HCT116 (cell line): ENCODE measurements around the gene RNF207. TPM values are rescaled to one million over a fixed set of nuclear protein-coding genes. Genes with fewer than 3 reads are reported as not detected.

Source experiments
- ATAC-seq: fragments of 200-7000 bp; cut with Tn5 transposase; 2 replicates; pipeline ENCODE4 v1.9.1; 2020; ENCODE audit warnings: mild to moderate bottlenecking, moderate library complexity
- BruUV-seq: library from RNA; stranded (reverse); fragments of 400-500 nt; replicated peaks from 2 replicates; lab custom pipeline; 2021; lab: Mats Ljungman, UMichigan
- CTCF ChIA-PET: fragments of 300-600 bp; sonication (Branson Sonifier 250); formaldehyde crosslinking; loops from one replicate; lab custom pipeline; 2021; ENCODE audit warnings: antibody characterized with exemption; lab: Charles Lee
- POLR2A ChIA-PET: fragments of 300-600, 350-600 bp; sonication (Branson Sonifier 250); formaldehyde crosslinking; loops from one replicate; lab custom pipeline; 2021; ENCODE audit warnings: antibody characterized with exemption; lab: Charles Lee
- RAD21 ChIA-PET, 2 experiments: fragments of 300-600 bp; sonication (Branson Sonifier 250); formaldehyde crosslinking; loops; one replicate each; lab custom pipeline; 2023; ENCODE audit warnings: low total read pairs in 2 of 2; ENCODE audit not compliant: uncharacterized antibody in 2 of 2, unreplicated experiment in 2 of 2, low non-redundant PET in 1 of 2; lab: Charles Lee
- DNase-seq: peaks from one replicate; pipeline ENCODE4 v3.0.0-alpha.2; 2010; ENCODE audit warnings: low read depth, low spot score
- H2AFZ ChIP-seq: fragments of 200-600 bp; shearing (Covaris generic), sonication (generic); 2 replicates; pipeline ENCODE4 v1.6.1; 2017; ENCODE audit warnings: low read depth, mixed run types, mixed read lengths, antibody characterized with exemption, low read length; ENCODE audit not compliant: poor library complexity, severe bottlenecking
- H3K27ac ChIP-seq: 2 replicates; pipeline ENCODE4 v1.5.1; 2012; ENCODE audit warnings: low read depth, low read length
- H3K27me3 ChIP-seq: fragments of 200-600 bp; sonication (generic); 2 replicates; pipeline ENCODE4 v1.6.1; 2016; ENCODE audit warnings: mixed run types, low read length, mixed read lengths; ENCODE audit not compliant: insufficient read depth
- H3K36me3 ChIP-seq, 2 experiments: fragments of 200-500 bp in 1 of 2; fragments of 200-600 bp in 1 of 2; sonication (Bioruptor generic) in 1 of 2; sonication (generic) in 1 of 2; 2 replicates each; pipeline versions ENCODE4 v1.5.1 to v1.6.1; 2014 to 2016; ENCODE audit warnings: low read length in 2 of 2, inconsistent platforms in 1 of 2, mixed read lengths in 1 of 2, mixed run types in 1 of 2; ENCODE audit not compliant: insufficient read depth in 2 of 2, control insufficient read depth in 1 of 2
- H3K4me1 ChIP-seq, 2 experiments: fragments of 200-600 bp in 1 of 2; sonication (generic) in 1 of 2; 2 replicates each; pipeline versions ENCODE4 v1.5.1 to v1.6.1; 2012 to 2017; ENCODE audit warnings: low read length in 2 of 2, inconsistent platforms in 1 of 2, mild to moderate bottlenecking in 1 of 2, mixed read lengths in 1 of 2, mixed run types in 1 of 2, moderate library complexity in 1 of 2; ENCODE audit not compliant: insufficient read depth in 2 of 2, control insufficient read depth in 1 of 2
- H3K4me2 ChIP-seq: fragments of 200-600 bp; sonication (generic); 2 replicates; pipeline ENCODE4 v1.6.1; 2017; ENCODE audit warnings: mixed run types, low read length, mixed read lengths
- H3K4me3 ChIP-seq, 2 experiments: fragments of 200-600 bp in 1 of 2; sonication (generic) in 1 of 2; replicated peaks in 1 of 2; 2 replicates each; pipeline ENCODE4 v1.5.1; 2011 to 2016; ENCODE audit warnings: low read length in 2 of 2, control low read depth in 1 of 2, low read depth in 1 of 2, mild to moderate bottlenecking in 1 of 2, mixed read lengths in 1 of 2, mixed run types in 1 of 2
- H3K79me2 ChIP-seq: fragments of 200-600 bp; sonication (generic); 2 replicates; pipeline ENCODE4 v1.6.1; 2017; ENCODE audit warnings: mild to moderate bottlenecking, mixed run types, low read length, moderate library complexity, mixed read lengths; ENCODE audit not compliant: insufficient read depth
- H3K9ac ChIP-seq: fragments of 200-600 bp; sonication (generic); 2 replicates; pipeline ENCODE4 v1.6.1; 2016; ENCODE audit warnings: low read length, mixed read lengths
- H3K9me2 ChIP-seq: fragments of 200-600 bp; sonication (generic), shearing (Covaris generic); 2 replicates; pipeline ENCODE4 v1.6.1; 2017; ENCODE audit warnings: mixed run types, mild to moderate bottlenecking, moderate library complexity; ENCODE audit not compliant: insufficient read depth
- H3K9me3 ChIP-seq, 2 experiments: fragments of 200-500 bp in 1 of 2; fragments of 200-600 bp in 1 of 2; sonication (Bioruptor generic) in 1 of 2; sonication (generic) in 1 of 2; 2 replicates each; pipeline ENCODE4 v1.6.1; 2014 to 2017; ENCODE audit warnings: low read length in 2 of 2, mixed read lengths in 2 of 2, inconsistent platforms in 1 of 2, low read depth in 1 of 2, mild to moderate bottlenecking in 1 of 2, mixed run types in 1 of 2, moderate library complexity in 1 of 2; ENCODE audit not compliant: control insufficient read depth in 1 of 2, insufficient read depth in 1 of 2
- H4K20me1 ChIP-seq: fragments of 200-600 bp; sonication (generic), shearing (Covaris generic); 2 replicates; pipeline ENCODE4 v1.6.1; 2017; ENCODE audit warnings: mixed run types, mild to moderate bottlenecking, moderate library complexity; ENCODE audit not compliant: insufficient read depth
- EZH2 ChIP-seq: fragments of 200-600 bp; sonication (generic); IDR thresholded peaks from 2 replicates; pipeline ENCODE4 v1.6.1; 2017; ENCODE audit warnings: antibody characterized with exemption, mixed run types
- EZH2phosphoT487 ChIP-seq: fragments of 200-600 bp; IDR thresholded peaks from 2 replicates; pipeline ENCODE4 v1.6.1; 2018; ENCODE audit warnings: antibody characterized with exemption, borderline replicate concordance
- JUND ChIP-seq: IDR thresholded peaks from 2 replicates; pipeline ENCODE4 v1.6.1; 2012
- RAD21 ChIP-seq: IDR thresholded peaks from 2 replicates; pipeline ENCODE4 v1.6.1; 2012; ENCODE audit warnings: low read depth, mild to moderate bottlenecking
- SP1 ChIP-seq: IDR thresholded peaks from 2 replicates; pipeline ENCODE4 v1.6.1; 2012; ENCODE audit warnings: low read depth
- SRF ChIP-seq: IDR thresholded peaks from 2 replicates; pipeline ENCODE4 v1.6.1; 2012; ENCODE audit warnings: low read depth
- ZFX ChIP-seq: fragments of 450-650 bp; IDR thresholded peaks from 2 replicates; pipeline ENCODE4 v1.6.1; 2017
- intact Hi-C: fragments of 100-400 bp; cut with micrococcal nuclease; formaldehyde crosslinking; loops from 2 replicates; pipeline ENCODE4 v1.10.0; 2022
- total RNA-seq: library from RNA; stranded (reverse); gene quantifications from one replicate; pipeline ENCODE4 v1.2.1, GENCODE V29; 2021; ENCODE audit not compliant: unreplicated experiment
- TF ChIP-seq, protein P1 (sequence below): IDR thresholded peaks from 2 replicates; pipeline ENCODE4 v1.6.1; 2012
- TF ChIP-seq, protein P2 (sequence below): IDR thresholded peaks from 2 replicates; pipeline ENCODE4 v1.6.1; 2011; ENCODE audit warnings: mild to moderate bottlenecking, low read length, moderate library complexity; ENCODE audit not compliant: insufficient replicate concordance; ENCODE audit errors: extremely low read depth

Gene RNF207
- total RNA-seq, 1 experiment from 2014 or later, result 61.2 TPM

DNA sequence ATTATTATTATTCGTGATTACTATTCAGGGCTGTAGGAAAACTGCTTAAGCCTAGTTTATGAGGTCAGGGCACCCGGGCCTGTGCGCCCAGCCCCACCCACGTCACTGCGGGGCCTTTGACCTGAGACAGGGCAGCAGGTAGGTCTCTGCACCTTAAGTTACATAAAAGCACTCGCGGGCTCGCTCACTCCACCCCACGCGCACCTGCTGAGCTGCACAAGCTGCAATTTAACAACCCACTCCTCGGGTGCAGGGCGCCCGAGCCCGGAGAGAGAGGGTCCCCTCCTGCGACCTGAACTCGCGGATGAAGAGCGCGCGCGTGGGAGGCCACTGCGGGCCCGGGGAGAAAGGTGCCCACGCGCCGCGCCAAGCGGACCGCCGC is 29.4 kb downstream of the RNF207 start:
- ChIA-PET CTCF (interaction anchor here (2.1 to 3.8 kb wide), 3 partner anchors 11 to 188 kb away, joined by 9 to 34 read pairs (median 12); no protein-coding TSS in a partner anchor), POLR2A (interaction anchor here (1.4 kb wide), 1 partner anchor 29 kb away, joined by 5 read pairs; the partner anchor contains the start of gene RNF207), RAD21 (no interaction called here)
- ATAC-seq (peak; percentile 28), DNase-seq (no peak)
- Histone ChIP-seq H3K79me2 (peaks cover 47% of the 10 kb centered on the region), H3K36me3 (peaks cover 15 to 26% of the 10 kb centered on the region in 2 experiments; a peak in 3 of 4 replicates), H3K27me3 (no peaks in the 10 kb centered on the region), H3K9me2 (no peaks in the 10 kb centered on the region), H4K20me1 (no peaks in the 10 kb centered on the region; the same call in 1 of the 2 replicates), H2AFZ (no peak overlapping the region), H3K9me3 (no peaks in the 10 kb centered on the region), H3K27ac (peak overlapping the region; percentile 67), H3K9ac (peak overlapping the region; percentile 91), H3K4me3 (peak overlapping the region; percentile 86 to 87), H3K4me1 (peaks cover 13 to 41% of the 10 kb centered on the region in 2 experiments), H3K4me2 (peak overlapping the region; percentile 91)
- BruUV-seq, result no TSS peak
- intact Hi-C loops, result loop anchor here (1.0 kb wide), 1 partner anchor 30 kb away; no protein-coding TSS in a partner anchor
- TF ChIP-seq ZFX, result no peak
- TF ChIP-seq EZH2phosphoT487, result no peak
- TF ChIP-seq, protein P1, sequence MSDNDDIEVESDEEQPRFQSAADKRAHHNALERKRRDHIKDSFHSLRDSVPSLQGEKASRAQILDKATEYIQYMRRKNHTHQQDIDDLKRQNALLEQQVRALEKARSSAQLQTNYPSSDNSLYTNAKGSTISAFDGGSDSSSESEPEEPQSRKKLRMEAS, result no peak
- TF ChIP-seq JUND, result no peak
- no peak for TF ChIP-seq EZH2
- no peak for TF ChIP-seq SRF
- TF ChIP-seq, protein P2, sequence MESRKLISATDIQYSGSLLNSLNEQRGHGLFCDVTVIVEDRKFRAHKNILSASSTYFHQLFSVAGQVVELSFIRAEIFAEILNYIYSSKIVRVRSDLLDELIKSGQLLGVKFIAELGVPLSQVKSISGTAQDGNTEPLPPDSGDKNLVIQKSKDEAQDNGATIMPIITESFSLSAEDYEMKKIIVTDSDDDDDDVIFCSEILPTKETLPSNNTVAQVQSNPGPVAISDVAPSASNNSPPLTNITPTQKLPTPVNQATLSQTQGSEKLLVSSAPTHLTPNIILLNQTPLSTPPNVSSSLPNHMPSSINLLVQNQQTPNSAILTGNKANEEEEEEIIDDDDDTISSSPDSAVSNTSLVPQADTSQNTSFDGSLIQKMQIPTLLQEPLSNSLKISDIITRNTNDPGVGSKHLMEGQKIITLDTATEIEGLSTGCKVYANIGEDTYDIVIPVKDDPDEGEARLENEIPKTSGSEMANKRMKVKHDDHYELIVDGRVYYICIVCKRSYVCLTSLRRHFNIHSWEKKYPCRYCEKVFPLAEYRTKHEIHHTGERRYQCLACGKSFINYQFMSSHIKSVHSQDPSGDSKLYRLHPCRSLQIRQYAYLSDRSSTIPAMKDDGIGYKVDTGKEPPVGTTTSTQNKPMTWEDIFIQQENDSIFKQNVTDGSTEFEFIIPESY, result no peak
- no peak for TF ChIP-seq RAD21
- no peak for TF ChIP-seq SP1
